Adrenal gland (tissue), 12 donors: ENCODE data around the gene STEAP2. TPM values are rescaled to one million over a fixed set of nuclear protein-coding genes. Genes with fewer than 3 reads are reported as not detected.

Experiments
- DNase-seq, 7 donors: peaks; one replicate each; pipeline ENCODE4 v3.0.0-alpha.2; 2019 to 2020
- H3K27ac ChIP-seq, 5 donors: fragments of 200-600 bp; sonication (generic) in 4 of 5; 1 replicate in 3 of 5; 2 replicates in 2 of 5; pipeline versions ENCODE4 v1.5.1 to v1.8.0; 2016 to 2020; ENCODE audit warnings: mild to moderate bottlenecking in 1 of 5
- H3K27me3 ChIP-seq: fragments of 200-600 bp; 2 replicates; pipeline ENCODE4 v1.8.0; 2021
- H3K36me3 ChIP-seq, 2 donors: fragments of 200-600 bp; replicated peaks in 1 of 2; 1 replicate in 1 of 2; 2 replicates in 1 of 2; pipeline versions ENCODE4 v1.5.1 to v1.8.0; 2018 to 2022
- H3K4me1 ChIP-seq, 2 donors: fragments of 200-600 bp; replicated peaks in 1 of 2; 1 replicate in 1 of 2; 2 replicates in 1 of 2; pipeline versions ENCODE4 v1.5.1 to v1.8.0; 2018 to 2021
- H3K4me3 ChIP-seq, 4 donors: fragments of 200-600 bp; sonication (generic) in 3 of 4; one replicate each; pipeline ENCODE4 v1.5.1; 2016 to 2018
- H3K9me3 ChIP-seq, 3 donors: fragments of 200-600 bp; sonication (generic) in 1 of 3; replicated peaks in 1 of 3; 1 replicate in 2 of 3; 2 replicates in 1 of 3; pipeline versions ENCODE4 v1.5.1 to v1.8.0; 2016 to 2021
- POLR2A ChIP-seq, 2 donors: fragments of 450-650 bp; IDR thresholded peaks; one replicate each; pipeline ENCODE4 v1.6.1; 2017; ENCODE audit warnings: antibody characterized with exemption in 2 of 2, mild to moderate bottlenecking in 2 of 2, moderate library complexity in 1 of 2
- WGBS, 4 donors: extraction: QIAGEN DNeasy Blood & Tissue Kit in 2 of 4; methylation state at CpG; one replicate each; pipeline versions ENCODE4 v1.1.5 to v1.1.7; 2013 to 2017; 5-methylcytosine and 5-hydroxymethylcytosine counted together
- intact Hi-C, 2 donors: fragments of 100-400 bp; cut with DNase I; formaldehyde crosslinking; loops; one replicate each; pipeline versions ENCODE4 v1.14.1 to v1.15.0; 2022 to 2023
- polyA plus RNA-seq, 3 donors: library from polyadenylated mRNA; stranded (reverse); fragments of 200-250 nt in 2 of 3; fragments of 350-450 nt in 1 of 3; fragmentation: Illumina TruSeq in 1 of 3; extraction: RNeasy Lipid Tissue Mini Kit (QIAGEN cat#74804) in 1 of 3; gene quantifications; one replicate each; pipeline ENCODE4 v1.2.3, GENCODE V29; 2013 to 2014
- total RNA-seq, 9 donors: library from RNA; depleted of rRNA in 4 of 9; stranded (reverse); fragments of >200 nt in 4 of 9; fragments of 120-200 nt in 1 of 9; fragmentation: NEBNext Ultra II Directional in 1 of 9; extraction: Animal tissue kit (Norgen Biotek cat#: 25700) in 1 of 9; gene quantifications; one replicate each; pipeline versions ENCODE4 v1.1.0 to v1.2.4, GENCODE V29; 2013 to 2023
- TF ChIP-seq, protein P1 (sequence below), 6 experiments: fragments of 450-650 bp in 4 of 6; fragments of 200-600 bp in 2 of 6; sonication (generic) in 1 of 6; IDR thresholded peaks; 1 replicate in 5 of 6; 2 replicates in 1 of 6; pipeline versions ENCODE4 v1.5.1 to v1.8.0; 2016 to 2021; ENCODE audit warnings: antibody characterized with exemption in 6 of 6, mild to moderate bottlenecking in 2 of 6, moderate library complexity in 1 of 6
- donor health status: healthy with polysubstance abuse.
- donor health status: Bipolar disorder and iron deficiency.
- donor health status: DM: yes; HTN: yes; CAD: no.
- donor health status: DM: no; HTN: no; CAD: no.
- donor health status: DM: no; HTN: no; CAD: no.
- donor health status: DM: yes; HTN: yes; CAD: no.

The STEAP2 gene
- total and polyA plus RNA-seq, 12 donors: 2.0 to 9.5 (median 6.1) TPM

DNA sequence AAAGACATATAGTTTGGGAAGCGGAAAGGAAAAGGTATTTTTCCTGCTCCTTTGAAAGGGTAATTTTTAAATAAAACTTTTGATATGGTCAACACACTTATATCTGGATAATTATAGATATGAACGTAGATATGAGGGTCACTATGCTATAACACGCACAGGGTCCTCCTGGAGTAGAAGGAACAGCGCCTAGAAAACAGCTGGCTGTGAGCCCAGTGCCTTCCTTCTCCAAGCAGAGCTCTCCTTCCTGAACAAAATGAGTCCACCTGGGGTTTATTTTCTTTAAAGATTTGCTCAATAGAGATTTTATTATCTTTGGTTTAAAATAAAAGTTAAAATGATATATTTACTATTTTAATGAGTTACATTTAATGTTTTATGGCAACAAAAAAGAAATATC lies 44.2 kb upstream of the STEAP2 start:
- 67 to 78% (median 73%) methylated on average over 4 of the region's 4 CpGs for WGBS, 4 donors
- H3K4me1 ChIP-seq: no peaks in the 10 kb centered on the region
- no peaks in the 10 kb centered on the region for H3K36me3 ChIP-seq
- H3K27me3 ChIP-seq: no peaks in the 10 kb centered on the region
- DNase-seq: no peak
- TF ChIP-seq POLR2A (IDR thresholded peaks at IDR 0.05): no peak
- TF ChIP-seq, protein P1, sequence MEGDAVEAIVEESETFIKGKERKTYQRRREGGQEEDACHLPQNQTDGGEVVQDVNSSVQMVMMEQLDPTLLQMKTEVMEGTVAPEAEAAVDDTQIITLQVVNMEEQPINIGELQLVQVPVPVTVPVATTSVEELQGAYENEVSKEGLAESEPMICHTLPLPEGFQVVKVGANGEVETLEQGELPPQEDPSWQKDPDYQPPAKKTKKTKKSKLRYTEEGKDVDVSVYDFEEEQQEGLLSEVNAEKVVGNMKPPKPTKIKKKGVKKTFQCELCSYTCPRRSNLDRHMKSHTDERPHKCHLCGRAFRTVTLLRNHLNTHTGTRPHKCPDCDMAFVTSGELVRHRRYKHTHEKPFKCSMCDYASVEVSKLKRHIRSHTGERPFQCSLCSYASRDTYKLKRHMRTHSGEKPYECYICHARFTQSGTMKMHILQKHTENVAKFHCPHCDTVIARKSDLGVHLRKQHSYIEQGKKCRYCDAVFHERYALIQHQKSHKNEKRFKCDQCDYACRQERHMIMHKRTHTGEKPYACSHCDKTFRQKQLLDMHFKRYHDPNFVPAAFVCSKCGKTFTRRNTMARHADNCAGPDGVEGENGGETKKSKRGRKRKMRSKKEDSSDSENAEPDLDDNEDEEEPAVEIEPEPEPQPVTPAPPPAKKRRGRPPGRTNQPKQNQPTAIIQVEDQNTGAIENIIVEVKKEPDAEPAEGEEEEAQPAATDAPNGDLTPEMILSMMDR (IDR thresholded peaks at IDR 0.05): no peak
- no peaks in the 10 kb centered on the region for H3K9me3 ChIP-seq
- no peak overlapping the region for H3K27ac ChIP-seq
- no peak overlapping the region for H3K4me3 ChIP-seq
- intact Hi-C loops: no loop called here

DNA sequence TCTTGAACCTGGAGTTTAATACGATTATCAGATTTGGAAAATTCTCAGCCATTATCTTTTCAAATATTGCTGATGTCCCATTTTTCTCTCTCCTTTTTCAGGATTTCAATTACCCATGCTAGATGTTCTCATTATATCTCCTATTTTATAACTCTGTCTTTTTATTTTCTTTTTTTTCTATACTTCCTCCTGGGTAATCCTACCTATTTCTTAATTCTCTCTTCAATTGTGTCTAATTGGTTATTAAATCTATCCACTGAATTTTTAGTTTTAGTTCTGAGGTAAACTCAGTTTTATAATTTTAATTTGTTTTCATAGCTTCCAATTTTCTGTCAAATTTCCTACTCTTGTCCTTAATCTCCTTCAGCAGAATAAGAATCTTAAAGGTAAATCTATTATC lies 41.6 kb upstream of the STEAP2 start:
- Histone ChIP-seq H3K4me1 (no peaks in the 10 kb centered on the region), H3K36me3 (no peaks in the 10 kb centered on the region), H3K9me3 (no peaks in the 10 kb centered on the region), H3K27me3 (no peaks in the 10 kb centered on the region), H3K27ac (no peak overlapping the region), H3K4me3 (no peak overlapping the region)
- TF ChIP-seq POLR2A (IDR thresholded peaks at IDR 0.05): no peak
- TF ChIP-seq, protein P1 (IDR thresholded peaks at IDR 0.05): no peak
- no peak for DNase-seq
- intact Hi-C loops: no loop called here
- 86 to 98% (median 95%) methylated on average over 1 of the region's 1 CpG for WGBS, 4 donors

DNA sequence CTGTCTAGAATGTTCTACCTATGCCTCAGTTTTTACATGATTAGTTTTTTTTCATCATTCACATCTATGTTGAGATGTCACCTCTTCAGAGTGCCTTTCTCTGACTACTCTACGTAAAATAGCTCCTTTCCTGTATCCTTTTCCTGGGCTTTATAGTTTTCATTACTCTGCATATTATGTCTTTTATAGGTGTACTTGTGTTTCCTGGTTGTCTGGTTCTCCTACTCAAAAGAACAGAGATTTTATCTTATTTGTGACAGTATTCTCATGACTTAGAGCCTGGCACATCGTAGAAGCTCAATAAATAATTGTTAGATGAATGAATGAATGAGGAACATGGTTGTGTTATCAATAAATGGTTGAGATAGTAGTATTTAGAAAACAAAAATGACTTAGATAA lies 39.4 kb upstream of the STEAP2 start:
- Histone ChIP-seq H3K27me3 (no peaks in the 10 kb centered on the region), H3K9me3 (no peaks in the 10 kb centered on the region), H3K36me3 (no peaks in the 10 kb centered on the region), H3K27ac (no peak overlapping the region), H3K4me3 (no peak overlapping the region), H3K4me1 (no peaks in the 10 kb centered on the region)
- TF ChIP-seq, protein P1 (IDR thresholded peaks at IDR 0.05): no peak
- TF ChIP-seq POLR2A (IDR thresholded peaks at IDR 0.05): no peak
- DNase-seq: no peak
- intact Hi-C loops: no loop called here
- WGBS, 4 donors: 73 to 83% (median 76%) methylated on average over 2 of the region's 2 CpGs

DNA sequence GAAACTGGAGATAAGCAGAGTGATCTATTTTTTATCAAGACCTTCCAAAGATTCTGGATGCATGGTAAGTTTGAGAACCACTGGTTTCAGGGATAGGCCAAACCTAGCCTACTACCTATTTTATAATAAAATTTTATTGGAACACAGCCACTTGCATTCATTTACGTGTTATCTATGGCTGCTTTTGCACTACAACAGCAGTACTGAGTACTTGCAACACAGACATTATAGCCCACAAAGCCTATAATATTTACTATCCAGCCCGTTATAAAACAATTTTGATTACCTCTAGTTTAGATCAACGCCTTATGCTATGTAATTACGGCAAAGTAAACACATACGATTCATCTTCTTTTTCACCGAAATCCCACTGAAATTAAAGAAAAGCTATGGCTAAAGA lies 38.9 kb upstream of the STEAP2 start:
- H3K9me3 ChIP-seq: no peaks in the 10 kb centered on the region
- TF ChIP-seq POLR2A (IDR thresholded peaks at IDR 0.05): no peak
- TF ChIP-seq, protein P1 (IDR thresholded peaks at IDR 0.05): no peak
- WGBS, 4 donors: 85 to 95% (median 91%) methylated on average over 6 of the region's 6 CpGs
- no peaks in the 10 kb centered on the region for H3K36me3 ChIP-seq
- intact Hi-C loops: no loop called here
- H3K4me1 ChIP-seq: no peaks in the 10 kb centered on the region
- DNase-seq: no peak
- no peak overlapping the region for H3K27ac ChIP-seq
- H3K27me3 ChIP-seq: no peaks in the 10 kb centered on the region
- no peak overlapping the region for H3K4me3 ChIP-seq
